ENCODE measurements around the gene MRPL45. TPM values are rescaled to one million over a fixed set of nuclear protein-coding genes. Genes with fewer than 3 reads are reported as not detected.
A peak's percentile ranks its signal among the peaks of the same experiment; 100 is the strongest.

MRPL45 gene
- total RNA-seq, 4 donors from 2014 or later: 25.8 to 34.5 (median 29.4) TPM

DNA sequence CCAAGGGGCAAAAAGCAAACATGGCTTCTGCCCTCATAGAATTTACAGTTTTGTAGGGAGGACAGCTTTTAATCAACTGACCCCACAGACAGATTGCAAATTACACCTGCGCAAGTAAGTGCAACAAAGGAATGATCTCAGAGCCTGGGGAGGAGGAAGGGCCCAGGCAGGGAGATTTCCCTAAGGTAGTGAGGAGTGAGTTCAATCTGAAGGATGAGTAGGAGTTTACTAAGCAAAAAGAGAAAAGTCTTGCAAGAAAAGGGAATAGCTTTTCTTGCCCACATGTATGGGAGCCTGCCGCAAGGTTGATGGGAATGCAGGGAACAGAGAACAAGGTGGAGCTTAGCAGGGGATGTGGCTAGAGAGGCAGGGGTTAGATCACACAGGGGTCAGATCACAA is 53.1 kb downstream of the MRPL45 start:
- WGBS, 2 donors: 95 to 96% methylated on average over 2 of the region's 2 CpGs
- DNase-seq (ENCODE audit: low spot score in 2 of 2): no peak
- no peak overlapping the region for H3K4me3 ChIP-seq (ENCODE audit: low read depth, poor library complexity, severe bottlenecking)
- intact Hi-C loops (cut with DNase I; ENCODE audit: low total_unique reads): loop anchor here (2.0 kb wide), 1 partner anchor 63 kb away; no protein-coding TSS in a partner anchor
- TF ChIP-seq, protein P1, sequence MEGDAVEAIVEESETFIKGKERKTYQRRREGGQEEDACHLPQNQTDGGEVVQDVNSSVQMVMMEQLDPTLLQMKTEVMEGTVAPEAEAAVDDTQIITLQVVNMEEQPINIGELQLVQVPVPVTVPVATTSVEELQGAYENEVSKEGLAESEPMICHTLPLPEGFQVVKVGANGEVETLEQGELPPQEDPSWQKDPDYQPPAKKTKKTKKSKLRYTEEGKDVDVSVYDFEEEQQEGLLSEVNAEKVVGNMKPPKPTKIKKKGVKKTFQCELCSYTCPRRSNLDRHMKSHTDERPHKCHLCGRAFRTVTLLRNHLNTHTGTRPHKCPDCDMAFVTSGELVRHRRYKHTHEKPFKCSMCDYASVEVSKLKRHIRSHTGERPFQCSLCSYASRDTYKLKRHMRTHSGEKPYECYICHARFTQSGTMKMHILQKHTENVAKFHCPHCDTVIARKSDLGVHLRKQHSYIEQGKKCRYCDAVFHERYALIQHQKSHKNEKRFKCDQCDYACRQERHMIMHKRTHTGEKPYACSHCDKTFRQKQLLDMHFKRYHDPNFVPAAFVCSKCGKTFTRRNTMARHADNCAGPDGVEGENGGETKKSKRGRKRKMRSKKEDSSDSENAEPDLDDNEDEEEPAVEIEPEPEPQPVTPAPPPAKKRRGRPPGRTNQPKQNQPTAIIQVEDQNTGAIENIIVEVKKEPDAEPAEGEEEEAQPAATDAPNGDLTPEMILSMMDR (IDR thresholded peaks at IDR 0.05): no peak
- no peak for TF ChIP-seq POLR2A (IDR thresholded peaks at IDR 0.05)

GRCh38 chr17:38351412-38352222 is 54.6 kb downstream of the MRPL45 start, which contains the start of gene SOCS7:
TSS of gene SOCS7 (plus strand) at chr17:38351844. CDS start at chr17:38352053, 209 bp downstream.
- peak within 1 kb of the TSS; percentile 78 for H3K4me3 ChIP-seq (ENCODE audit: low read depth, poor library complexity, severe bottlenecking)
- intact Hi-C loops (cut with DNase I; ENCODE audit: low total_unique reads): loop anchor here (2.0 kb wide), 1 partner anchor 61 kb away; no protein-coding TSS in a partner anchor
- 3 to 4% methylated on average over 33 to 43 of the region's 84 CpGs for WGBS, 2 donors
- DNase-seq (ENCODE audit: low spot score in 2 of 2): peak; percentile 78 to 98
- no peak for TF ChIP-seq POLR2A (IDR thresholded peaks at IDR 0.05)
- TF ChIP-seq, protein P1 (IDR thresholded peaks at IDR 0.05): no peak

- DNase-seq (ENCODE audit: low spot score in 2 of 2): no peak
- intact Hi-C loops (cut with DNase I; ENCODE audit: low total_unique reads): no loop called here
- WGBS, 2 donors: 0 to 2% methylated on average over 15 to 30 of the region's 72 CpGs
- peak overlapping the region; percentile 78 for H3K4me3 ChIP-seq (ENCODE audit: low read depth, poor library complexity, severe bottlenecking)
- TF ChIP-seq, protein P1 (IDR thresholded peaks at IDR 0.05): no peak
- no peak for TF ChIP-seq POLR2A (IDR thresholded peaks at IDR 0.05)
These were observed 55.5 kb downstream of the MRPL45 start for GRCh38 chr17:38352245-38353085.

DNA sequence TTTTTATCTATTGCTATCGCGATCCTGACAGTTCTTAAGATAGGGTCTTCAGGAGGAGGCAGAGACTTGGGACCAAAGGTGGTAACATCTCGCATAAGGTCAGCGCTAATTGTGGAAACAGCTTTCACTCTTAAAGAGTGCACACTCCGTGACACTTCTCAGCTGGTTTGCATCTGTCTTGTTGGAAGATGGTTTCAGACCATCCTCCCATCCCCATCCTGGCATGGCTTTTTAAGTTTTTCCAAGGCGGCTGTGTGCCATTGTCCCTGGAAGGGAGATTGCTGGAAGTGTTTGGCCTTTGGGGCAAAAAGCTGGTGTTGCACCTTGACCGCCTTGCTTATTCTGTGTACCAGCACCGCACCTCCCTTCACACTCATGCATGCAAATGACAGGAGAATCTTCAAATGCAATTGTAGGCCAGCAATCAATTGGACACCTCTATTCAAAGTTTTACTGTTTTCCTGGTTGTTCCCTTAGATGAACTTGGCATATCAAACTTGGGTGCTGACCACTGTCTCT is 56.2 kb downstream of the MRPL45 start:
- peak overlapping the region; percentile 78 for H3K4me3 ChIP-seq (ENCODE audit: low read depth, poor library complexity, severe bottlenecking)
- no peak for DNase-seq (ENCODE audit: low spot score in 2 of 2)
- TF ChIP-seq, protein P1 (IDR thresholded peaks at IDR 0.05): no peak
- TF ChIP-seq POLR2A (IDR thresholded peaks at IDR 0.05): no peak
- 7 to 16% methylated on average over 8 of the region's 8 CpGs for WGBS, 2 donors
- intact Hi-C loops (cut with DNase I; ENCODE audit: low total_unique reads): no loop called here

- 81 to 83% methylated on average over 13 of the region's 13 CpGs for WGBS, 2 donors
- TF ChIP-seq, protein P1 (IDR thresholded peaks at IDR 0.05): no peak
- TF ChIP-seq POLR2A (IDR thresholded peaks at IDR 0.05): no peak
- DNase-seq (ENCODE audit: low spot score in 2 of 2): no peak
- intact Hi-C loops (cut with DNase I; ENCODE audit: low total_unique reads): no loop called here
- no peak overlapping the region for H3K4me3 ChIP-seq (ENCODE audit: low read depth, poor library complexity, severe bottlenecking)
These were observed 56.7 kb downstream of the MRPL45 start for GRCh38 chr17:38353668-38354067.

Measured in lower leg skin (tissue), 4 donors.